Mesendoderm (in vitro differentiated cells): ENCODE data around the gene ZNF367.

Source experiments
- DNase-seq: peaks from one replicate; pipeline ENCODE4 v3.0.0; 2013
- H2AK5ac ChIP-seq: 2 replicates; pipeline ENCODE4 v1.6.1; 2013; ENCODE audit warnings: low read length, inconsistent platforms
- H2BK120ac ChIP-seq: 2 replicates; pipeline ENCODE4 v1.6.1; 2013; ENCODE audit warnings: low read depth, mild to moderate bottlenecking, low read length, moderate library complexity, mixed read lengths
- H2BK15ac ChIP-seq: replicated peaks from 2 replicates; pipeline ENCODE4 v1.6.1; 2013; ENCODE audit warnings: low read depth, mild to moderate bottlenecking, moderate library complexity
- H2BK5ac ChIP-seq: 2 replicates; pipeline ENCODE4 v1.6.1; 2013; ENCODE audit warnings: low read length, inconsistent platforms
- H3K18ac ChIP-seq: 2 replicates; pipeline ENCODE4 v1.6.1; 2013; ENCODE audit warnings: mild to moderate bottlenecking, low read length, mixed read lengths
- H3K23ac ChIP-seq: one replicate; pipeline ENCODE4 v1.6.1; 2013; ENCODE audit warnings: low read length
- H3K27ac ChIP-seq: 2 replicates; pipeline ENCODE4 v1.5.1; 2013; ENCODE audit warnings: low read depth, mild to moderate bottlenecking, inconsistent platforms, low read length, moderate library complexity
- H3K27me3 ChIP-seq: 2 replicates; pipeline ENCODE4 v1.6.1; 2013; ENCODE audit warnings: low read length, control low read depth, mild to moderate bottlenecking, inconsistent platforms; ENCODE audit not compliant: insufficient read depth, poor library complexity
- H3K36me3 ChIP-seq: 2 replicates; pipeline ENCODE4 v1.6.1; 2013; ENCODE audit warnings: low read length, inconsistent platforms; ENCODE audit not compliant: control insufficient read depth, insufficient read depth
- H3K4ac ChIP-seq: one replicate; pipeline ENCODE4 v1.6.1; 2013; ENCODE audit warnings: low read depth, mild to moderate bottlenecking, low read length, moderate library complexity
- H3K4me1 ChIP-seq: 2 replicates; pipeline ENCODE4 v1.6.1; 2013; ENCODE audit warnings: low read depth, low read length, inconsistent platforms; ENCODE audit not compliant: control insufficient read depth
- H3K4me2 ChIP-seq: 2 replicates; pipeline ENCODE4 v1.6.1; 2013; ENCODE audit warnings: low read length
- H3K4me3 ChIP-seq: 2 replicates; pipeline ENCODE4 v1.5.1; 2013; ENCODE audit warnings: mild to moderate bottlenecking, low read length
- H3K56ac ChIP-seq: one replicate; pipeline ENCODE4 v1.6.1; 2013; ENCODE audit warnings: low read length
- H3K79me1 ChIP-seq: 2 replicates; pipeline ENCODE4 v1.6.1; 2013; ENCODE audit warnings: low read length, inconsistent platforms
- H3K79me2 ChIP-seq: 2 replicates; pipeline ENCODE4 v1.6.1; 2013; ENCODE audit warnings: mild to moderate bottlenecking, low read length; ENCODE audit not compliant: control insufficient read depth, insufficient read depth
- H3K9ac ChIP-seq: 2 replicates; pipeline ENCODE4 v1.6.1; 2013; ENCODE audit warnings: low read length, inconsistent platforms
- H4K5ac ChIP-seq: one replicate; pipeline ENCODE4 v1.6.1; 2013; ENCODE audit warnings: low read length
- H4K8ac ChIP-seq: one replicate; pipeline ENCODE4 v1.6.1; 2013; ENCODE audit warnings: low read depth, mild to moderate bottlenecking, control low read depth, low read length, moderate library complexity
- WGBS: extraction: QIAGEN DNeasy Blood & Tissue Kit; methylation state at CpG from one replicate; pipeline ENCODE4 v1.1.7; 2013; ENCODE audit warnings: low lambda C conversion rate, missing lambda C conversion rate; ENCODE audit not compliant: insufficient coverage; ENCODE audit errors: extremely low coverage; 5-methylcytosine and 5-hydroxymethylcytosine counted together

ZNF367 gene

DNA sequence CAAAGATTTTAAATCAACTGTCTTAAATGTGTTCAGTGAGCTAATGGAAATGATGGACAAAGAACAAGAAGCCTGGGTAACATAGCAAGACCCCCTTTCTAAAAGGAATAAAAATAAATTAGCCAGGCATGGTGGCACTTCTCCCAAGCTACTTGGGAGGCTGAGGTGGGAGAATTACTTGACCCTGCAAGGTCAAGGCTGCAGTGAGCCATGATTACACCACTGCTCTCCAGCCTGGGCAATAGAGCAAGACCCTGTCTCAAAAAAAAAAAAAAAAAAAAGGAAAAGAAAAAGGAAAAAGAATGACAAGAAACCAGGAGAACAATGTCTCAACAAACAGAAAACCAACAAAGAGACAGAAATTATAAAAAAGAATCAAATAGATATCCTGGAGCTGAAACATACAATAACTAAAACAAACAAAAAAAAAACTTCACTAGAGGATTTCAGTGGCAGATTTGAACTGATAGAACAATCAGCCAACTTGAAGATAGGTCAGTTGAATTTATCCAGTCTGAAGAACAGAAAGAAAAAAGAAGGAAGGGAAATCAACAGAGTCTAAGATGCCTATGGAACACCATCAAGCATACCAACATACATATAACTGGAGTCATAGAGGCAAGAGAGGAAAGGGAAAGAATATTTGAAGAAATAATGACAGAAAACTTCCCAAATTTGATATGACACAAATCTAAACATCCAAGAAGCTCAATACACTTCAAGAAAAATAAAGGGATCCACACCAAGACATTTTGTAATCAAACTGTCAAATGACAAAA, 17.8 kb downstream of the ZNF367 start:
- no peak for DNase-seq
- no peak overlapping the region for H2BK5ac ChIP-seq
- no peak overlapping the region for H2AK5ac ChIP-seq
- H3K4me2 ChIP-seq: no peak overlapping the region
- no peak overlapping the region for H4K5ac ChIP-seq
- H3K79me2 ChIP-seq: peaks cover 15% of the 10 kb centered on the region
- H3K27me3 ChIP-seq: no peaks in the 10 kb centered on the region
- H2BK15ac ChIP-seq: no peak overlapping the region
- H3K4ac ChIP-seq: no peak overlapping the region
- peaks cover 1% of the 10 kb centered on the region for H3K36me3 ChIP-seq
- H3K9ac ChIP-seq: no peak overlapping the region
- no peak overlapping the region for H3K27ac ChIP-seq
- no peak overlapping the region for H3K23ac ChIP-seq
- H3K4me1 ChIP-seq: no peaks in the 10 kb centered on the region
- H3K79me1 ChIP-seq: peaks cover 5% of the 10 kb centered on the region
- H2BK120ac ChIP-seq: no peak overlapping the region
- H3K56ac ChIP-seq: no peak overlapping the region
- H3K18ac ChIP-seq: no peak overlapping the region
- no peak overlapping the region for H3K4me3 ChIP-seq
- no peak overlapping the region for H4K8ac ChIP-seq

DNA sequence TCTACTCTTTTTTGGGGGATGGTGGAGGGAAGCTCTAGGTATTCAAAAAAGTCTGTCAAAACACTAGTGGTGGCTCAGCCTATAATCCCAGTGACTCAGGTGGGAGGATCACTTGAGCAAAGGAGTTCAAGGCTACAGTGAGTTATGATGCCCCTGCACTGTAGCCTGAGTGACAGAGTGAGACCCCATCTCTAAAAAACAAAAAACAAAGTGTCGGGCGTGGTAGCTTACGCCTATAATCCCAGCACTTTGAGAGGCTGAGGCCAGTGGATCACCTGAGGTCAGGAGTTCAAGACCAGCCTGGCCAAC, 18.9 kb downstream of the ZNF367 start:
- H3K4ac ChIP-seq: no peak overlapping the region
- H3K27me3 ChIP-seq: no peaks in the 10 kb centered on the region
- no peak overlapping the region for H3K27ac ChIP-seq
- no peak overlapping the region for H3K9ac ChIP-seq
- H2BK120ac ChIP-seq: no peak overlapping the region
- H2BK5ac ChIP-seq: no peak overlapping the region
- H2AK5ac ChIP-seq: no peak overlapping the region
- H3K56ac ChIP-seq: no peak overlapping the region
- no CpG with 5 or more reads among the region's 3 CpGs for WGBS
- no peak overlapping the region for H4K8ac ChIP-seq
- H4K5ac ChIP-seq: no peak overlapping the region
- peaks cover 5% of the 10 kb centered on the region for H3K79me1 ChIP-seq
- H3K4me1 ChIP-seq: no peaks in the 10 kb centered on the region
- no peak overlapping the region for H3K4me2 ChIP-seq
- no peak overlapping the region for H3K4me3 ChIP-seq
- DNase-seq: no peak
- no peak overlapping the region for H2BK15ac ChIP-seq
- peaks cover 15% of the 10 kb centered on the region for H3K79me2 ChIP-seq
- peaks cover 1% of the 10 kb centered on the region for H3K36me3 ChIP-seq
- H3K23ac ChIP-seq: no peak overlapping the region
- H3K18ac ChIP-seq: no peak overlapping the region

DNA sequence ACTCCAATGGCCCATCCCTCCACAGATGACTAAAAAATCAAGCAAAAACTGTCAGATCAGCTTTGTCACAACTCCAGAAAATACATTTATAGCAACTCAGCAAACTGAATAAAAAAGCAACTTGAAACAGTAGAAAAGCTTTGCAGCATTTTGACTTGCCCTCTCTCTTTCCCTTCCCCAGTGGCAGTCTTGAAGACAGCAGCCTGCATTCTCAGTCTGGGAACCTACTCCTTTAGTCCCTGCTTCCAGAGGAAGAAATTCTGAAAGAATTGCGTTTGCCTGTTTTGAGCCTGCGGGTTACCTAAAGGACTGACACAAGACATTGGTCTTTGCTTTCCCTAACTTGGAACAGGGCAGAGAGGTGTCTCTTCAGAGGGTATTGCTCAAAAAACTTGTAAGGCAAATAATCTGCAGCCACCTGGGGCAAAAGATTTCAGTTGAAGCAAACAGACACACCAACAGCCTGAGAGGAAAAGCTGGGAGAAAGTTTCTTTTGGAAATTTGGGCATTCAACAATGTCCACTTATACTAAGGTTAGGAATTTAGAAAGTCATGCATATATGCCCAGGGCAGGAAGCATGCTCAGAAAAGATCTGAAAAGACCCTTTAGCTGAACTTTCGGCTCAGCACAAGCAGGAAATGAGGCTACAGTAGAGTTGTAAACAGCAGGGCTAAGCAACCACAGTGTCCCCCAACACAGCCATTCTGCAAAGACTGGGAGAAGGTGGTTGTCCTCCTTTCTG, 19.4 kb downstream of the ZNF367 start:
- no peak overlapping the region for H3K4ac ChIP-seq
- no peak overlapping the region for H4K5ac ChIP-seq
- no peak overlapping the region for H2AK5ac ChIP-seq
- WGBS: no CpG with 5 or more reads among the region's 3 CpGs
- peaks cover 13% of the 10 kb centered on the region for H3K79me2 ChIP-seq
- H3K27ac ChIP-seq: no peak overlapping the region
- H2BK5ac ChIP-seq: no peak overlapping the region
- peak; percentile 44 for DNase-seq
- H3K79me1 ChIP-seq: peaks cover 5% of the 10 kb centered on the region
- no peaks in the 10 kb centered on the region for H3K4me1 ChIP-seq
- no peak overlapping the region for H4K8ac ChIP-seq
- H3K4me3 ChIP-seq: no peak overlapping the region
- H3K36me3 ChIP-seq: peaks cover 1% of the 10 kb centered on the region
- no peaks in the 10 kb centered on the region for H3K27me3 ChIP-seq
- no peak overlapping the region for H3K56ac ChIP-seq
- no peak overlapping the region for H3K9ac ChIP-seq
- no peak overlapping the region for H3K18ac ChIP-seq
- no peak overlapping the region for H3K23ac ChIP-seq
- no peak overlapping the region for H2BK120ac ChIP-seq
- H3K4me2 ChIP-seq: no peak overlapping the region
- no peak overlapping the region for H2BK15ac ChIP-seq

DNA sequence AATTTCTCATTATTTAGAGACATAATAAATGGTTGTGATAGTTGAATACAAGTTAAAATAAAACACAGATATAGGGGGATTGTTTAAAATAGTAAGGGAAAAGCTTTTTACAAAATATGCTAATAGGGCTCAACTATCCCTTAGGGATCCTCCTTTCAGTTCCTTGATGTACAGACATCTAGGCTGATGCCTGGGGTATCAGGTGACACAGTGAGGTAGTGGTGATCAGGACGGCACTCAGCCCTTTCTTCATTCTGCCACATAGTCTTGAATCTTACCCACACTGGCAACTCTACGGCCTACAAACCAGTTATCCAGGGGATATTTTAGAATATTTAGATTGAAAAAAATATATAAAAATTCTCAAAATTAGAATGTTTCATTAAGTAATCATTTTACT, 22.2 kb downstream of the ZNF367 start:
- H2BK5ac ChIP-seq: no peak overlapping the region
- H3K18ac ChIP-seq: no peak overlapping the region
- no peak for DNase-seq
- no peak overlapping the region for H4K8ac ChIP-seq
- no peak overlapping the region for H4K5ac ChIP-seq
- no peak overlapping the region for H2AK5ac ChIP-seq
- no peaks in the 10 kb centered on the region for H3K4me1 ChIP-seq
- H3K23ac ChIP-seq: no peak overlapping the region
- H3K36me3 ChIP-seq: peaks cover 8% of the 10 kb centered on the region
- H3K27ac ChIP-seq: no peak overlapping the region
- no peaks in the 10 kb centered on the region for H3K27me3 ChIP-seq
- H3K4me2 ChIP-seq: no peak overlapping the region
- no peak overlapping the region for H2BK15ac ChIP-seq
- H3K56ac ChIP-seq: no peak overlapping the region
- H3K4me3 ChIP-seq: no peak overlapping the region
- H3K9ac ChIP-seq: no peak overlapping the region
- no CpG with 5 or more reads among the region's 2 CpGs for WGBS
- H2BK120ac ChIP-seq: no peak overlapping the region
- peaks cover 10% of the 10 kb centered on the region for H3K79me2 ChIP-seq
- H3K79me1 ChIP-seq: peaks cover 5% of the 10 kb centered on the region
- no peak overlapping the region for H3K4ac ChIP-seq

DNA sequence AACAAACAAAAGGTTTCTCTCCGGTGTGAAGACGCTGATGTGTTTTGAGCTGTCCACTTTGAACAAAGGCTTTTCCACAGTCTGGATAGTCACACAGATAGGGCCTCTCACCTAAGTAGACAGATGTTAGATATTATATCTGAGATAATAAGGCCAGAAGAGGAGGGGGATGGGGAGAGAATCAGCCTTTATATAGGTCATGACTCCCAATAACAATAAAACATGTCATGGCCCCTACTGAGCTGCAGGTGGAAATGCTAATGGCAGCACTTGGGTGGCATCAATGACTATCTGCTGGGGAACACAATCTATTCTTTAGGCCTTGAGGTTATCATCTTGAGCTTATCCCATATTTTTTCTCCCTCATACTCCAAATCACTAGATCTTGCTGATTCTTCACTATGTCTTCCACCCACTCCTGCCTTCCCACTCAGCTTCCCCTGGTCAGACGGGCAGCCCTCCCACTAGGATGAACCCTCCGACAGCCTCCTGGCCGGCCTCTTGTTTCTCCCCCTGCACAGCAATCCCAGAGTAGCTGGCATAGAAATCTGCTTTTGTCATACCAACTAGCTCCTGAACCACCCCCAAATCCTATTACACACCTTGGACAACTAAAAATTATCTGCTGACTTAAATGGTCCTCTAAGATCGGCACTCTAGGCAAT, 23.2 kb downstream of the ZNF367 start:
- no peak overlapping the region for H3K23ac ChIP-seq
- no peaks in the 10 kb centered on the region for H3K27me3 ChIP-seq
- no peak overlapping the region for H3K4me2 ChIP-seq
- peaks cover 4% of the 10 kb centered on the region for H3K79me2 ChIP-seq
- H3K4me1 ChIP-seq: no peaks in the 10 kb centered on the region
- H3K56ac ChIP-seq: no peak overlapping the region
- no peak overlapping the region for H3K27ac ChIP-seq
- no peak overlapping the region for H3K18ac ChIP-seq
- no peak overlapping the region for H4K8ac ChIP-seq
- no peak overlapping the region for H3K9ac ChIP-seq
- H3K4me3 ChIP-seq: no peak overlapping the region
- no peak for DNase-seq
- peaks cover 8% of the 10 kb centered on the region for H3K36me3 ChIP-seq
- no peak overlapping the region for H2AK5ac ChIP-seq
- no CpG with 5 or more reads among the region's 6 CpGs for WGBS
- H3K4ac ChIP-seq: no peak overlapping the region
- no peak overlapping the region for H2BK5ac ChIP-seq
- no peak overlapping the region for H4K5ac ChIP-seq
- no peak overlapping the region for H2BK15ac ChIP-seq
- H2BK120ac ChIP-seq: no peak overlapping the region
- H3K79me1 ChIP-seq: peaks cover 5% of the 10 kb centered on the region
